ENCODE results near the gene NSF. TPM values are rescaled to one million over a fixed set of nuclear protein-coding genes. Genes with fewer than 3 reads are reported as not detected.
"Not testable (repeated sequence)": the region's sequence is repeated elsewhere in the genome, so short reads cannot be mapped to it uniquely, and the experiment has no call there.

Gene NSF
- total RNA-seq, 2 experiments from 2014 or later: 17.7 to 19.1 TPM

GRCh38 chr17:46611304-46611703 is 20.8 kb downstream of the NSF start:
- DNase-seq; CTCF ChIA-PET; intact Hi-C loops (cut with DNase I, micrococcal nuclease); H3K27ac ChIP-seq (ENCODE audit: low read depth in 1 of 2, low read length in 2 of 2); H3K27ac Mint-ChIP-seq; H3K4me3 Mint-ChIP-seq; H3K27me3 ChIP-seq (ENCODE audit: control insufficient read depth in 1 of 2, insufficient read depth in 2 of 2, low read length in 2 of 2); ATAC-seq (ENCODE audit: poor library complexity); H3K27me3 Mint-ChIP-seq; H3K4me1 Mint-ChIP-seq (ENCODE audit: low read depth); H3K36me3 Mint-ChIP-seq (ENCODE audit: low read depth); H3K4me1 ChIP-seq (ENCODE audit: insufficient read depth, low read length); H3K9me3 Mint-ChIP-seq; H3K4me3 ChIP-seq (ENCODE audit: low read length); H3K9me3 ChIP-seq (ENCODE audit: control insufficient read depth in 1 of 2, insufficient read depth in 1 of 2, low read length in 2 of 2); POLR2A ChIA-PET; H3K36me3 ChIP-seq (ENCODE audit: insufficient read depth, low read length): not testable (repeated sequence)

- H3K9me3 Mint-ChIP-seq; H3K4me3 ChIP-seq (ENCODE audit: low read length); H3K27ac Mint-ChIP-seq; H3K36me3 ChIP-seq (ENCODE audit: insufficient read depth, low read length); H3K27me3 Mint-ChIP-seq; H3K4me1 Mint-ChIP-seq (ENCODE audit: low read depth); H3K27ac ChIP-seq (ENCODE audit: low read depth in 1 of 2, low read length in 2 of 2); H3K4me1 ChIP-seq (ENCODE audit: insufficient read depth, low read length); POLR2A ChIA-PET; ATAC-seq (ENCODE audit: poor library complexity); DNase-seq; CTCF ChIA-PET; intact Hi-C loops (cut with DNase I, micrococcal nuclease); H3K4me3 Mint-ChIP-seq; H3K36me3 Mint-ChIP-seq (ENCODE audit: low read depth); H3K9me3 ChIP-seq (ENCODE audit: control insufficient read depth in 1 of 2, insufficient read depth in 1 of 2, low read length in 2 of 2); H3K27me3 ChIP-seq (ENCODE audit: control insufficient read depth in 1 of 2, insufficient read depth in 2 of 2, low read length in 2 of 2): not testable (repeated sequence)
Observed at GRCh38 chr17:46613876-46614275, 23.4 kb downstream of the NSF start.

GRCh38 chr17:46617121-46617520 is 26.7 kb downstream of the NSF start:
- H3K27me3 ChIP-seq (ENCODE audit: control insufficient read depth in 1 of 2, insufficient read depth in 2 of 2, low read length in 2 of 2); CTCF ChIA-PET; H3K27ac Mint-ChIP-seq; H3K4me3 Mint-ChIP-seq; H3K36me3 Mint-ChIP-seq (ENCODE audit: low read depth); H3K9me3 ChIP-seq (ENCODE audit: control insufficient read depth in 1 of 2, insufficient read depth in 1 of 2, low read length in 2 of 2); H3K27me3 Mint-ChIP-seq; POLR2A ChIA-PET; H3K4me3 ChIP-seq (ENCODE audit: low read length); intact Hi-C loops (cut with DNase I, micrococcal nuclease); H3K9me3 Mint-ChIP-seq; ATAC-seq (ENCODE audit: poor library complexity); DNase-seq; H3K4me1 Mint-ChIP-seq (ENCODE audit: low read depth); H3K4me1 ChIP-seq (ENCODE audit: insufficient read depth, low read length); H3K27ac ChIP-seq (ENCODE audit: low read depth in 1 of 2, low read length in 2 of 2); H3K36me3 ChIP-seq (ENCODE audit: insufficient read depth, low read length): not testable (repeated sequence)

- H3K4me1 ChIP-seq (ENCODE audit: insufficient read depth, low read length); H3K27ac ChIP-seq (ENCODE audit: low read depth in 1 of 2, low read length in 2 of 2); POLR2A ChIA-PET; DNase-seq; H3K36me3 ChIP-seq (ENCODE audit: insufficient read depth, low read length); H3K4me1 Mint-ChIP-seq (ENCODE audit: low read depth); H3K27me3 Mint-ChIP-seq; ATAC-seq (ENCODE audit: poor library complexity); H3K4me3 ChIP-seq (ENCODE audit: low read length); H3K9me3 Mint-ChIP-seq; intact Hi-C loops (cut with DNase I, micrococcal nuclease); H3K27me3 ChIP-seq (ENCODE audit: control insufficient read depth in 1 of 2, insufficient read depth in 2 of 2, low read length in 2 of 2); H3K4me3 Mint-ChIP-seq; H3K27ac Mint-ChIP-seq; H3K36me3 Mint-ChIP-seq (ENCODE audit: low read depth); CTCF ChIA-PET; H3K9me3 ChIP-seq (ENCODE audit: control insufficient read depth in 1 of 2, insufficient read depth in 1 of 2, low read length in 2 of 2): not testable (repeated sequence)
Observed at GRCh38 chr17:46618975-46619374, 28.5 kb downstream of the NSF start.

GRCh38 chr17:46623790-46624189 is 33.3 kb downstream of the NSF start:
- H3K27ac ChIP-seq (ENCODE audit: low read depth in 1 of 2, low read length in 2 of 2); intact Hi-C loops (cut with DNase I, micrococcal nuclease); DNase-seq; H3K4me1 Mint-ChIP-seq (ENCODE audit: low read depth); H3K36me3 Mint-ChIP-seq (ENCODE audit: low read depth); H3K4me1 ChIP-seq (ENCODE audit: insufficient read depth, low read length); H3K27me3 Mint-ChIP-seq; H3K4me3 Mint-ChIP-seq; H3K27ac Mint-ChIP-seq; ATAC-seq (ENCODE audit: poor library complexity); H3K36me3 ChIP-seq (ENCODE audit: insufficient read depth, low read length); H3K9me3 ChIP-seq (ENCODE audit: control insufficient read depth in 1 of 2, insufficient read depth in 1 of 2, low read length in 2 of 2); H3K9me3 Mint-ChIP-seq; H3K27me3 ChIP-seq (ENCODE audit: control insufficient read depth in 1 of 2, insufficient read depth in 2 of 2, low read length in 2 of 2); CTCF ChIA-PET; H3K4me3 ChIP-seq (ENCODE audit: low read length); POLR2A ChIA-PET: not testable (repeated sequence)

- H3K27me3 Mint-ChIP-seq, POLR2A ChIA-PET: not testable (repeated sequence)
Observed at GRCh38 chr17:46624726-46625125, 34.3 kb downstream of the NSF start.

GRCh38 chr17:46627452-46627851 is 37.0 kb downstream of the NSF start:
- H3K4me1 ChIP-seq (ENCODE audit: insufficient read depth, low read length); H3K27ac Mint-ChIP-seq; H3K9me3 Mint-ChIP-seq; H3K36me3 ChIP-seq (ENCODE audit: insufficient read depth, low read length); H3K4me3 Mint-ChIP-seq; H3K9me3 ChIP-seq (ENCODE audit: control insufficient read depth in 1 of 2, insufficient read depth in 1 of 2, low read length in 2 of 2); ATAC-seq (ENCODE audit: poor library complexity); DNase-seq; H3K27me3 Mint-ChIP-seq; H3K4me3 ChIP-seq (ENCODE audit: low read length); H3K27me3 ChIP-seq (ENCODE audit: control insufficient read depth in 1 of 2, insufficient read depth in 2 of 2, low read length in 2 of 2); H3K27ac ChIP-seq (ENCODE audit: low read depth in 1 of 2, low read length in 2 of 2); CTCF ChIA-PET; intact Hi-C loops (cut with DNase I, micrococcal nuclease); H3K36me3 Mint-ChIP-seq (ENCODE audit: low read depth); H3K4me1 Mint-ChIP-seq (ENCODE audit: low read depth); POLR2A ChIA-PET: not testable (repeated sequence)

More at GRCh38 chr17:46624726-46625125, 34.3 kb downstream of the NSF start:
- H3K4me3 Mint-ChIP-seq; ATAC-seq (ENCODE audit: poor library complexity); CTCF ChIA-PET; H3K4me3 ChIP-seq (ENCODE audit: low read length); H3K36me3 ChIP-seq (ENCODE audit: insufficient read depth, low read length); DNase-seq; H3K27ac Mint-ChIP-seq; H3K27ac ChIP-seq (ENCODE audit: low read depth in 1 of 2, low read length in 2 of 2); H3K4me1 ChIP-seq (ENCODE audit: insufficient read depth, low read length); H3K9me3 Mint-ChIP-seq; H3K36me3 Mint-ChIP-seq (ENCODE audit: low read depth); H3K9me3 ChIP-seq (ENCODE audit: control insufficient read depth in 1 of 2, insufficient read depth in 1 of 2, low read length in 2 of 2); H3K4me1 Mint-ChIP-seq (ENCODE audit: low read depth); intact Hi-C loops (cut with DNase I, micrococcal nuclease); H3K27me3 ChIP-seq (ENCODE audit: control insufficient read depth in 1 of 2, insufficient read depth in 2 of 2, low read length in 2 of 2): not testable (repeated sequence)
